GM18498 (cell line): ENCODE results near the gene HSPA12A.

ENCODE experiments used
- ATAC-seq: cut with Tn5 transposase; IDR thresholded peaks from one replicate; pipeline ENCODE4 v1.9.1; 2021; ENCODE audit warnings: mild to moderate bottlenecking, moderate library complexity; ENCODE audit not compliant: unreplicated experiment

HSPA12A gene

DNA sequence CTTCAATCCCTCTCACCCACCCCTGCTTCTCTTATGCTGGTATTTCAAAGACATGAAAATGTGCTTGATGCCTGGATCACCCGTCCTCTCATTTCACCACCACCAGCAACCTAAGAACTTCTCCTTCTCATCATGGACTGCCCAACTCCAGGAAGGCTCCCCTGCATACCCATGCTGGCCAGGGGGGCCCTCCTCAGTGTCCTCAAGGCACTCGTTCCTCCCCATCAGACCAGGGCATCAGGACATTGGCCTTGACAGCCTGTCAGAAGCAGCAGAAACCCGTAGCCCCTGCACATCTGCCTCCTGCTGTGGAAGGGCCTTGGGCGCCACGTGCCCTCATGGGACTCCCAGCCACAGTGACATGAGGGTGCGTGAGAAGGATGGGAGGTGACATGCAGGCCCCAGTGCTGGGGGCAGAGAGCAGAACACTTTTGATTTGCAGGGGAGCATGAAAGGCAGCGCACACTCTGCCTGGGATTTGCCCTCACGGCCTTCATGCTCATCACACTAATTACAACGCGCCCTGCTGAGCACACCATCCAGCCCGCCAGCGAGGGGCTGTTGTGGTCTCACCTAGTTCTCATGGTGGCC is 1.9 kb upstream of the HSPA12A start:
- no peak for ATAC-seq

DNA sequence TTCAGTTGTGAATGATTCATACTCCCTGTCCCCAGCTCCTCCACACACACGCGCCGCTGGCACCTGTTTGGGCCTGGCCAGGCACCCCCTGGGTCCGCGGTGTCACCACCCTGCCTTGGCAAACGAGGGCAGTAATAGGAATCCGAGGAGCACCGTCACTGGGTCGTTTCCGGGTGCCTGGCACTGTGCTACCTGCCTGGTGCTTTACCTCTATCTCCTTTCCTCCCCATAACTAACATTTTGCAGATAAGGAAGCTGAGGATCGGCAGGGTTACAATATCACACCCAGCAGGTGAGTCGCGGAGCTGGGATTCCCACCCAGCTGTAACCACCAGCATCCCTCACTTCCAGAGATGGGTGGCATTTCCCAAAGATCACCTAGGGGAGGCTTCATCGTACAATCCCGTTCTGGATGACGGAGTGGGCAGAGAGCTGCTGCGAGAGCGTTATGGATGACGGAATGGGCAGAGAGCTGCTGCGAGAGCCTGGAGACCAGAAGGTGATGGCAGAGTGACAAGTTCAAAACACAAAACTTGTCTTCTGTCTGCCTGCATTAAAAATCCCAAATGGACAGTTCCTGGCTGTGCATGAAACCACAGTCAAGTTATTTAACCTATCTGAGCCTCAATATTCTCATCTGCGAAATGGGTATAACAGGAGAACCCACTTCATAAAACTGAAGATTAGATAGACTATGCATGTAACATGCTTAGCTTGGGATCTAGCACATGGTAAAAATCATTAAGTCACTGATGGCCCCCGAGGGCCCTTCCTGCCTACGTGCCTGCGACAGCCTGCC is 1.1 kb upstream of the HSPA12A start:
- ATAC-seq, result no peak

GRCh38 chr10:116741391-116742351 is 695 bp downstream of the HSPA12A start:
- peak; percentile 9 for ATAC-seq

DNA sequence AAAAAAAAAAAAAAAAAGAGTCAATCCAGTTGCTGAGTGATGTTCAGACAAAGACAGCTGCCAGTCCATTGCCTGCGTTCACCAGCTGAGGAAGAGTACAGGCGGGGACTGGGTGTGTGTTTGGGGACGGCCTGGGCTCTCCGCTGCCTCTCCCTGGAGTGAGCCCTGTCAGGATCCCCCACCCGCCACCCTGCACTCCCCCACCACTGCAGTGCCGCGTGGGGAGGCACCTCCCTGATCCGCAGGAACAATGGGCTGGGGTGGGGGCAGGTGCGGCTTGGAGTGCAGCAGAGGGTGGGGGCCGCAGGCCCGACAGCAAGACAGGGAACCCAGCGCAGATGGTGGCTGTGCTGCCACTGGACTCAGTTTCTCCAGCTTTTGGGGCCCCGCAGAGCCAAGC is 1.4 kb downstream of the HSPA12A start:
- no peak for ATAC-seq

- no peak for ATAC-seq
These were observed 4.0 kb downstream of the HSPA12A start for GRCh38 chr10:116738339-116738738.

GRCh38 chr10:116737627-116738327 is 4.6 kb downstream of the HSPA12A start:
- no peak for ATAC-seq

DNA sequence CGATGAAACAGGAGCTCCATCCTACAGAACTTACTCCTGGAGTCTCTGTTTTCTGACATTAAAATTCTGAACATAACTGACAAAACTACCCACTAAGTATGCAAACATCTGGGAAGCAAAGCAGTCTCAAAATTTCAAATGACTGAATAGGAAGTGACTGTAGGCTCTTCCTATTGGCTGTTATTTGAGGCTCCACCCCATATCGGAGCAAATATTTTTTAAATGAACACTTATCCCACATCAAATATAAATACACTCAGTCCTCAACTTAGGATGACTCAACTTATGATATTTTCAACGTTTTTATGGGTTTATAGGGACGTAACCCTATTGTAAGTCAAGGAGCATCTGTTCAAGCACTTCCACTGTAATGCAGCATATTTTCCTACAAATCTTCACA is 8.8 kb downstream of the HSPA12A start:
- ATAC-seq, result no peak

GRCh38 chr10:116732573-116732972 is 9.8 kb downstream of the HSPA12A start:
- no peak for ATAC-seq

DNA sequence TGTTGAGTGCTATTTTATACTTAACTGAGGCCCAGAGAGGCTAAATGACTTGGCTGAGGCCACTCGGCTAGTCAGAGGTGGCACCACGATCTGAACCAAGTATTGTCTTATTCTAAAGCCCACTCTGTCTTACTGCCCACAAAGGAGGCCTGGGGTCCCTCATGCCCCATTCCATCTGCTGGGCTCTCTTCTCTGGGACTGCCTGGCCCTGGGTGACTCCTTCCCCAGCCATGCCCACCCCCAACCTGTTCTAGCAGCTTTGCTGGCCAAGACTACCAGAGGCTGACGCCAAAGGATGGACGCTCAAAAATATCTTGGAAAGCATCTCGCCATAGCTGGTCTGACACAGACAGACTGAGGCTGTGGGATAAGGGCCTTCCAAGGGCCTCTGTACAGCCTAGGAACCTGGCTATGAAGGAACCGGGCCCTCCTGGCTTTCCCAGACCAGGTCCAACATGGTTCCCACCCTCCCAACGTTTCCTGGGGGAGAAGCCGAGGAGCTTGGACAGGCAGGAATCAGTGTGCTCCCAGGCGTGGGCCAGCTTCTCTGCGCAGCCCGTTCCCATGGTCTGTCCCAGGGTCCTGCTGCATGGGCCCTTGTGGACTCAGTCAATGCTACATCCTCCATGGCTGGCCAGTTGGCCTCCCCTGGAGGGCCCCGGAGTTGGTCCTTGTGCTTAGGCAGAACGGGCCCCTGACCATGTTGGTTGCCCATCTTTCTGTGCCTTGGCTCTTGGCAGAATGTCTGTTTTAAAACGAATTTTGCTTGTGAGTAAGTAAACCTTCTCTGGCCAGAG is 11.7 kb downstream of the HSPA12A start:
- ATAC-seq, result no peak

GRCh38 chr10:116729243-116729642 is 13.1 kb downstream of the HSPA12A start:
- ATAC-seq, result no peak

DNA sequence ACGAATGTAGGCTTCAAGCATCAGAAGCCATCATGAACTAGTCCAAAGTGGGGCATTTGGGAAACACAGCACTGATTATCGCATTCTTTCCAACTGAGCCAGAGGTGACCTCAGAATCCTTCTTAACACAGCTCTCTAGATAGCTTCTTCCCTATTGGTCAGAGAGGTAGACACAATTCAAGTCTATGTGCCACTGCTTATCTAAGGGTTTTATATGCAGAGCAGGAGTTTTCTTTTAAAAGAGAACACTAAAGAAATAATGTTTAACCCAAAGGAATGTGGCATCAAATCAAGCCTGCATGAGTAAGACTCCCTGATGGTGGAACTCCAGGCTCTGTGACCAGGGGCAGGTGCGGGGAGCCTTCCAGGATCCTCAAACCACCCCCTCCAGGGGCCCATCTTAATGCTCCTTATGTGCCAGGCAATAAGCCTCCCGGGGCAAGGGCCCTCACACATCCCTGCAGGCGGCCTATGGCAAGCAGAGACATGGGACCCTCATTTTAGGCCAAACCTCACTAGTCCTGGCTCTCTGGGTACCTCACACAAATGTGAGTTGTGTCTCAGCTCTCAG is 13.8 kb downstream of the HSPA12A start:
- ATAC-seq, result no peak

GRCh38 chr10:116723428-116724281 is 18.7 kb downstream of the HSPA12A start:
- ATAC-seq, result no peak

- ATAC-seq, result no peak
These were observed 19.5 kb downstream of the HSPA12A start for GRCh38 chr10:116722736-116723427.

- ATAC-seq, result no peak
These were observed 20.6 kb downstream of the HSPA12A start for GRCh38 chr10:116721547-116722392.

- no peak for ATAC-seq
These were observed 21.5 kb downstream of the HSPA12A start for GRCh38 chr10:116720668-116721546.

DNA sequence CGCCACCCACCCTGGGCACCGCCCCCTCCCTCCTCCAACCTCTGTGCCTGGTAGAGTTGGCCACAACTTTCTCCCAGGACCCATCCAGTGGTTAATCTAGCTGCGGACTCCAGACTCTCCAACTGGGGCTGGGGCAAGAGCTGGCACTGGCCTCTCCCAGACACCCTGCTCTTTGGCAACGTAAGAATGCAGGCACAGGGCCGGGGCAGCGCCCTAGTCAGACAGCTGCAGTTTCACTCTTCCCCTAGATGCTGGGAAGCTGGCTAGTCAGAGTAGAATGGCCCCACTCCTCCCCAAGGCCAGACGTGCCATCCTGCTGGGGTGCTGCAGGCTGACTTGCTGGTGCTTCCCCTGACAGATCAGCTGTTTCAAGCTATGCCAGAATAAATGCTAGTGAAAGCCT is 22.1 kb downstream of the HSPA12A start:
- ATAC-seq, result no peak
